Caco-2 (cell line): ENCODE results near the gene IMMP2L. TPM values are rescaled to one million over a fixed set of nuclear protein-coding genes. Genes with fewer than 3 reads are reported as not detected.

Source experiments
- BruUV-seq: library from RNA; stranded (reverse); fragments of 400-500 nt; replicated peaks from 2 replicates; lab custom pipeline; 2021; lab: Mats Ljungman, UMichigan
- CTCF ChIA-PET: fragments of 300-600 bp; sonication (Branson Sonifier 250); formaldehyde crosslinking; loops from one replicate; lab custom pipeline; 2022; ENCODE audit warnings: antibody characterized with exemption; lab: Charles Lee
- POLR2A ChIA-PET: fragments of 300-600 bp; sonication (Branson Sonifier 250); formaldehyde crosslinking; loops from one replicate; lab custom pipeline; 2022; ENCODE audit warnings: antibody characterized with exemption; lab: Charles Lee
- DNase-seq, 2 experiments: peaks; one replicate each; pipeline versions ENCODE4 v3.0.0 to v3.0.0-alpha.2; 2020 to 2022
- H3K27me3 ChIP-seq: replicated peaks from 2 replicates; pipeline ENCODE4 v1.6.0; 2011; ENCODE audit warnings: low read length; ENCODE audit not compliant: control insufficient read depth, insufficient read depth
- H3K36me3 ChIP-seq: 2 replicates; pipeline ENCODE4 v1.5.1; 2011; ENCODE audit warnings: low read length; ENCODE audit not compliant: control insufficient read depth, insufficient read depth
- H3K4me1 ChIP-seq: fragments of 250-450 bp; sonication (Bioruptor Pico); 2 replicates; pipeline ENCODE4 v1.5.1; 2020; ENCODE audit warnings: mild to moderate bottlenecking
- H3K4me3 ChIP-seq: 2 replicates; pipeline ENCODE4 v1.5.1; 2011; ENCODE audit warnings: low read depth, mild to moderate bottlenecking, control low read depth, low read length
- H3K9me3 ChIP-seq: fragments of 250-450 bp; sonication (Bioruptor Pico); 2 replicates; pipeline ENCODE4 v1.5.1; 2020; ENCODE audit warnings: mild to moderate bottlenecking, moderate library complexity
- H3K27ac Mint-ChIP-seq: one replicate; pipeline ENCODE4 v1.8.0; 2022; ENCODE audit warnings: mixed read lengths; ENCODE audit not compliant: unreplicated experiment
- H3K27me3 Mint-ChIP-seq: one replicate; pipeline ENCODE4 v1.8.0; 2022; ENCODE audit warnings: mixed read lengths; ENCODE audit not compliant: insufficient read depth, unreplicated experiment
- H3K36me3 Mint-ChIP-seq: one replicate; pipeline ENCODE4 v1.8.0; 2022; ENCODE audit warnings: mild to moderate bottlenecking, mixed read lengths; ENCODE audit not compliant: insufficient read depth, unreplicated experiment
- H3K4me1 Mint-ChIP-seq: one replicate; pipeline ENCODE4 v1.8.0; 2022; ENCODE audit warnings: low read depth, mixed read lengths; ENCODE audit not compliant: unreplicated experiment
- H3K4me3 Mint-ChIP-seq: one replicate; pipeline ENCODE4 v1.8.0; 2022; ENCODE audit warnings: mild to moderate bottlenecking, moderate library complexity, mixed read lengths; ENCODE audit not compliant: unreplicated experiment
- H3K9me3 Mint-ChIP-seq: one replicate; pipeline ENCODE4 v1.8.0; 2022; ENCODE audit warnings: mixed read lengths; ENCODE audit not compliant: unreplicated experiment
- CTCF ChIP-seq, 2 experiments: fragments of 200-600 bp in 1 of 2; IDR thresholded peaks; 1 replicate in 1 of 2; 2 replicates in 1 of 2; pipeline versions ENCODE4 v1.5.1 to v1.8.0; 2011 to 2022; ENCODE audit warnings: antibody characterized with exemption in 1 of 2, control low read depth in 1 of 2, inconsistent platforms in 1 of 2, low read depth in 1 of 2, low read length in 1 of 2, mild to moderate bottlenecking in 1 of 2, moderate library complexity in 1 of 2; ENCODE audit not compliant: insufficient read depth in 1 of 2, severe bottlenecking in 1 of 2, unreplicated experiment in 1 of 2
- intact Hi-C: fragments of 100-400 bp; cut with micrococcal nuclease; formaldehyde crosslinking; loops from one replicate; pipeline ENCODE4 v1.10.0; 2022; ENCODE audit not compliant: unreplicated experiment
- total RNA-seq: library from RNA; stranded (reverse); gene quantifications from 2 replicates; pipeline ENCODE4 v1.2.3, GENCODE V29; 2022

Gene IMMP2L
- total RNA-seq, 1 experiment from 2014 or later, result 9.5 TPM

DNA sequence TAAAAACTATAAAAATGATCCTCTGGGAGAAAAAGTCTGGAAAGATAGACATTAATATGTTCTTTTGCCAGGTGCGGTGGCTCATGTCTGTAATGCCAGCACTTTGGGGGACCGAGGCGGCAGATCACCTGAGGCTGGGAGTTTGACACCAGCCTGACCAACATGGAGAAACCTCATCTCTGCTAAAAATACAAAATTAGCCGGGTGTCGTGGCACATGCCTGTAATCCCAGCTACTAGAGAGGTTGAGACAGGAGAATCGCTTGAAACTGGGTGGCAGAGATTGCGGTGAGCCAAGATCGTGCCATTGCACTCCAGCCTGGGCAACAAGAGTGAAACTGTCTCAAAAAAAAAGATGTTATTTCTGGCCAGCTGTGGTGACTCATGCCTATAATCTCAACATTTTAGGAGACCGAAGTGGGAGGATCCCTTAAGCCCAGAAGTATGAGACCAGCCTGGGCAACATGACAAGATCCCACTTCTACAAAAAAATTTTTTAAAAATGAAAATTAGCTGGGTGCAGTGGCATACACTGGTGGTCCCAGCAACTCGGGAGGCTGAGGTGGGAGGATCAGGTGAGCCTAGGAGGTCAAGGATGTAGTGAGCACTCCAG lies 573.3 kb downstream of the IMMP2L start:
- intact Hi-C loops, result no loop called here
- H3K9me3 ChIP-seq, result no peaks in the 10 kb centered on the region
- H3K36me3 ChIP-seq, result no peaks in the 10 kb centered on the region
- no peak for DNase-seq
- Mint-ChIP-seq H3K27me3 (no peaks in the 10 kb centered on the region), H3K9me3 (no peaks in the 10 kb centered on the region), H3K27ac (no peak overlapping the region), H3K4me3 (no peak overlapping the region), H3K36me3 (no peaks in the 10 kb centered on the region), H3K4me1 (no peaks in the 10 kb centered on the region)
- ChIA-PET CTCF (no interaction called here), POLR2A (no interaction called here)
- H3K4me1 ChIP-seq, result no peaks in the 10 kb centered on the region
- no peaks in the 10 kb centered on the region for H3K27me3 ChIP-seq
- BruUV-seq, result no TSS peak
- H3K4me3 ChIP-seq, result no peak overlapping the region
- TF ChIP-seq CTCF (IDR thresholded peaks at IDR 0.05; ENCODE audit: insufficient read depth in 1 of 2, low read depth in 1 of 2, low read length in 1 of 2, severe bottlenecking in 1 of 2, unreplicated experiment in 1 of 2), result no peak

DNA sequence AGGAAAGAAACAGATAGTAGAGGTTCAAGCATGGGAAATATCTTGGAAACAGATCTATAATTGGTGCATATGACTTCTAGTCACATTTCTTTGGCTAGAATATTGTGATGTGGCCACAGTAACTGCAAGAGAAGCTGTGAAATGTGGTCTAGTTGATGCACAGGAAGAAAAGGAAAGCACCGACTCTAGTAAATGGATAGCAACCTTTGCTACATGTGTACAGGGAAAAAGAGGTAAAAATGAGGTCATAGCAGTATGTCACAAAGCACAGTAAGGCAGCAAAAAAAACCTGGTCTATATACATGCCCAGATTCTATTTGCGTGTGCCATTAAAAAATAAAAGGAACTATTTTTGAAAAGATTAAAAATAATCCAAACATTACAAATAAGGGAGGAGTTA lies 573.9 kb downstream of the IMMP2L start:
- no peaks in the 10 kb centered on the region for H3K4me1 Mint-ChIP-seq
- Histone ChIP-seq H3K36me3 (no peaks in the 10 kb centered on the region), H3K9me3 (no peaks in the 10 kb centered on the region), H3K4me3 (no peak overlapping the region), H3K27me3 (no peaks in the 10 kb centered on the region), H3K4me1 (no peaks in the 10 kb centered on the region)
- TF ChIP-seq CTCF (IDR thresholded peaks at IDR 0.05; ENCODE audit: insufficient read depth in 1 of 2, low read depth in 1 of 2, low read length in 1 of 2, severe bottlenecking in 1 of 2, unreplicated experiment in 1 of 2), result no peak
- BruUV-seq, result no TSS peak
- no peaks in the 10 kb centered on the region for H3K27me3 Mint-ChIP-seq
- no peak overlapping the region for H3K27ac Mint-ChIP-seq
- H3K9me3 Mint-ChIP-seq, result no peaks in the 10 kb centered on the region
- ChIA-PET POLR2A (no interaction called here), CTCF (no interaction called here)
- intact Hi-C loops, result no loop called here
- H3K36me3 Mint-ChIP-seq, result no peaks in the 10 kb centered on the region
- no peak overlapping the region for H3K4me3 Mint-ChIP-seq
- DNase-seq, result no peak

DNA sequence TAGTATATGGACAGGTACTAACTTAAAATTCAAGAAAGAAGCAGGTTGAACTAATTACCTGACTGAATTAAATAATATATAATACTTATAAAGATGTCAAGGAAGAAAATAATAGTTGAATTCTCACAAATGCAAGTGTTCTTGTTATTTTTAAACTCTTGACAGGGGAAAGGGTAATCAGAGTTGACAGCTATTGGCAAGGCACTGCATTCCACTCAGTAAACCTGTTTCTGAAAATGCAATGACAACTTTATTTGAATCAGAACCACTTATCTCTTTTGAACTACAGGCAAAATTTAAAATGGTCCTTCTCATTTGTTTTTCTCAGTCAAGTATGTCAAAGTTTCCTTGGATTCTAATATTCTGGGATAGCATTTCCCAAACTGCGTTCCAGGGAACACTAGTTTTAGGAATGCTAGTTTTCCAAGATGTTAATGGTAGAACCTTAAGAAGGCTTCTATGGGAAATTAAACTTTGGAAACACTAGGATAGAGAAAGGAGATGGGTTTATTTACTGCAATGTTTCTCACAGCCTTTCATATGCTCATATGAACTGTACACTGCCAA lies 575.1 kb downstream of the IMMP2L start:
- Mint-ChIP-seq H3K36me3 (no peaks in the 10 kb centered on the region), H3K27ac (no peak overlapping the region), H3K27me3 (no peaks in the 10 kb centered on the region), H3K9me3 (no peaks in the 10 kb centered on the region), H3K4me3 (no peak overlapping the region), H3K4me1 (no peaks in the 10 kb centered on the region)
- ChIA-PET POLR2A (no interaction called here), CTCF (no interaction called here)
- no peak for TF ChIP-seq CTCF (IDR thresholded peaks at IDR 0.05; ENCODE audit: insufficient read depth in 1 of 2, low read depth in 1 of 2, low read length in 1 of 2, severe bottlenecking in 1 of 2, unreplicated experiment in 1 of 2)
- DNase-seq, result no peak
- Histone ChIP-seq H3K9me3 (no peaks in the 10 kb centered on the region), H3K36me3 (no peaks in the 10 kb centered on the region), H3K4me1 (no peaks in the 10 kb centered on the region), H3K4me3 (no peak overlapping the region), H3K27me3 (no peaks in the 10 kb centered on the region)
- intact Hi-C loops, result no loop called here
- no TSS peak for BruUV-seq
